Endothelial cell of umbilical vein (primary cell): ENCODE data around the gene LAIR2. TPM values are rescaled to one million over a fixed set of nuclear protein-coding genes. Genes with fewer than 3 reads are reported as not detected.

ENCODE experiments used
- BruUV-seq: library from RNA; stranded (reverse); fragments of 400-500 nt; replicated peaks from 2 replicates; lab custom pipeline; 2021; lab: Mats Ljungman, UMichigan
- CTCF ChIA-PET: fragments of 300-600, 350-600 bp; sonication (Branson Sonifier 250); formaldehyde crosslinking; loops from one replicate; lab custom pipeline; 2021; ENCODE audit warnings: antibody characterized with exemption, inconsistent platforms; lab: Charles Lee
- POLR2A ChIA-PET: fragments of 300-600, 350-600 bp; sonication (Branson Sonifier 250); formaldehyde crosslinking; loops from one replicate; lab custom pipeline; 2021; ENCODE audit warnings: antibody characterized with exemption, inconsistent platforms; lab: Charles Lee
- DNase-seq: peaks from one replicate; pipeline ENCODE4 v3.0.0-alpha.2; 2011; ENCODE audit warnings: low read depth, low spot score
- FAIRE-seq: peaks from 2 replicates; lab custom pipeline; 2011; peaks lifted over from hg19 to GRCh38; lab: Jason Lieb, UNC
- H2AFZ ChIP-seq: 2 replicates; pipeline ENCODE4 v1.6.0; 2012; ENCODE audit warnings: low read depth, low read length, control low read depth, inconsistent platforms
- H3K27ac ChIP-seq: 2 replicates; pipeline ENCODE4 v1.5.1; 2011; ENCODE audit warnings: low read depth, mild to moderate bottlenecking, control low read depth, low read length, moderate library complexity; ENCODE audit not compliant: insufficient read depth
- H3K27me3 ChIP-seq, 2 experiments: 2 replicates each; pipeline versions ENCODE4 v1.6.0 to v1.6.1; 2011; ENCODE audit warnings: low read length in 2 of 2, mixed read lengths in 1 of 2; ENCODE audit not compliant: control insufficient read depth in 2 of 2, insufficient read depth in 2 of 2
- H3K36me3 ChIP-seq, 2 experiments: 2 replicates in 1 of 2; 3 replicates in 1 of 2; pipeline ENCODE4 v1.5.1; 2011; ENCODE audit warnings: low read length in 2 of 2, mild to moderate bottlenecking in 1 of 2, moderate library complexity in 1 of 2; ENCODE audit not compliant: control insufficient read depth in 2 of 2, insufficient read depth in 2 of 2; ENCODE audit errors: extremely low read depth in 1 of 2
- H3K4me1 ChIP-seq: 3 replicates; pipeline ENCODE4 v1.5.1; 2011; ENCODE audit warnings: mild to moderate bottlenecking, low read length; ENCODE audit not compliant: control insufficient read depth, insufficient read depth; ENCODE audit errors: extremely low read depth
- H3K4me2 ChIP-seq: 2 replicates; pipeline ENCODE4 v1.6.1; 2011; ENCODE audit warnings: low read length, control low read depth, mixed read lengths; ENCODE audit not compliant: insufficient read depth
- H3K4me3 ChIP-seq, 3 experiments: fragments of 200-600 bp in 1 of 3; sonication (generic), shearing (Covaris generic) in 1 of 3; replicated peaks in 1 of 3; 2 replicates each; pipeline ENCODE4 v1.5.1; 2011 to 2016; ENCODE audit warnings: control low read depth in 3 of 3, low read length in 3 of 3, mild to moderate bottlenecking in 2 of 3, inconsistent platforms in 1 of 3, low read depth in 1 of 3, moderate library complexity in 1 of 3; ENCODE audit not compliant: insufficient read depth in 1 of 3
- H3K79me2 ChIP-seq: 2 replicates; pipeline ENCODE4 v1.6.0; 2012; ENCODE audit warnings: low read length, inconsistent platforms; ENCODE audit not compliant: control insufficient read depth, insufficient read depth
- H3K9ac ChIP-seq: replicated peaks from 2 replicates; pipeline ENCODE3; 2011; ENCODE audit warnings: low read length, control low read depth; ENCODE audit not compliant: insufficient read depth; ENCODE audit errors: extremely low read depth
- H3K9me1 ChIP-seq: replicated peaks from 3 replicates; pipeline ENCODE4 v1.6.0; 2011; ENCODE audit warnings: mild to moderate bottlenecking, low read length; ENCODE audit not compliant: control insufficient read depth, insufficient read depth; ENCODE audit errors: extremely low read depth
- H3K9me3 ChIP-seq: replicated peaks from 2 replicates; pipeline ENCODE4 v1.5.1; 2012; ENCODE audit warnings: low read length, inconsistent platforms; ENCODE audit not compliant: control insufficient read depth, insufficient read depth
- H4K20me1 ChIP-seq: replicated peaks from 2 replicates; pipeline ENCODE3; 2011; ENCODE audit warnings: mild to moderate bottlenecking, low read length; ENCODE audit not compliant: control insufficient read depth, insufficient read depth; ENCODE audit errors: extremely low read depth
- EZH2 ChIP-seq: IDR thresholded peaks from 2 replicates; pipeline ENCODE4 v1.6.1; 2012; ENCODE audit warnings: borderline replicate concordance, low read depth, mild to moderate bottlenecking, moderate library complexity, low read length, inconsistent platforms; ENCODE audit not compliant: severe bottlenecking
- FOS ChIP-seq: IDR thresholded peaks from 2 replicates; pipeline ENCODE4 v1.6.1; 2011; ENCODE audit warnings: mild to moderate bottlenecking, low read length, moderate library complexity, borderline replicate concordance; ENCODE audit not compliant: insufficient read depth
- GATA2 ChIP-seq: IDR thresholded peaks from 2 replicates; pipeline ENCODE4 v1.7.0; 2011; ENCODE audit warnings: low read depth, mild to moderate bottlenecking, moderate library complexity, mixed read lengths, low read length; ENCODE audit not compliant: insufficient read length, insufficient read depth
- JUN ChIP-seq: IDR thresholded peaks from 2 replicates; pipeline ENCODE4 v1.6.1; 2011; ENCODE audit warnings: borderline replicate concordance, low read depth; ENCODE audit not compliant: insufficient read length, insufficient read depth
- MAX ChIP-seq: IDR thresholded peaks from 2 replicates; pipeline ENCODE4 v1.6.1; 2011; ENCODE audit not compliant: insufficient read depth, insufficient read length
- MYC ChIP-seq: IDR thresholded peaks from one replicate; pipeline ENCODE4 v1.6.1; 2011; ENCODE audit warnings: mild to moderate bottlenecking, low read depth, low read length
- POLR2A ChIP-seq: IDR thresholded peaks from 2 replicates; pipeline ENCODE4 v1.6.1; 2012; ENCODE audit warnings: low read depth, mild to moderate bottlenecking, control low read depth, low read length
- POLR2AphosphoS5 ChIP-seq: IDR thresholded peaks from 2 replicates; pipeline ENCODE4 v1.6.1; 2012; ENCODE audit warnings: low read depth, mild to moderate bottlenecking, control low read depth, low read length, moderate library complexity; ENCODE audit not compliant: insufficient read depth
- dilution Hi-C: fragments of 300-500 bp; cut with MboI; formaldehyde crosslinking; loops from one replicate; pipeline ENCODE4 v1.15.0; 2019; ENCODE audit warnings: low sequenced_read_pairs; ENCODE audit not compliant: extremely low pct_ligation_motif_present
- intact Hi-C: fragments of 100-400 bp; cut with micrococcal nuclease; formaldehyde crosslinking; loops from one replicate; pipeline ENCODE4 v1.10.0; 2022
- polyA plus RNA-seq, 4 experiments: library from polyadenylated mRNA; depleted of rRNA in 3 of 4; stranded (reverse) in 3 of 4; unstranded in 1 of 4; fragments of >200 nt; gene quantifications; 2 replicates each; pipeline versions ENCODE4 v1.2.1 to v1.2.3, GENCODE V29; 2011 to 2012; ENCODE audit warnings: missing spikeins in 1 of 4
- total RNA-seq: library from RNA; stranded (reverse); gene quantifications from 2 replicates; pipeline ENCODE4 v1.2.3, GENCODE V29; 2021
- TF ChIP-seq, protein P1 (sequence below), 2 donors: IDR thresholded peaks; 1 replicate in 1 of 2; 2 replicates in 1 of 2; pipeline ENCODE4 v1.5.1; 2011; ENCODE audit warnings: low read length in 2 of 2, mild to moderate bottlenecking in 2 of 2, moderate library complexity in 2 of 2, control low read depth in 1 of 2, inconsistent platforms in 1 of 2, low read depth in 1 of 2; ENCODE audit not compliant: insufficient read depth in 1 of 2; ENCODE audit errors: extremely low read depth in 1 of 2

The LAIR2 gene
- total and polyA plus RNA-seq, 2 donors (not counting 3 experiments of a cell fraction or from before 2014, with no cell fraction given), result not detected

DNA sequence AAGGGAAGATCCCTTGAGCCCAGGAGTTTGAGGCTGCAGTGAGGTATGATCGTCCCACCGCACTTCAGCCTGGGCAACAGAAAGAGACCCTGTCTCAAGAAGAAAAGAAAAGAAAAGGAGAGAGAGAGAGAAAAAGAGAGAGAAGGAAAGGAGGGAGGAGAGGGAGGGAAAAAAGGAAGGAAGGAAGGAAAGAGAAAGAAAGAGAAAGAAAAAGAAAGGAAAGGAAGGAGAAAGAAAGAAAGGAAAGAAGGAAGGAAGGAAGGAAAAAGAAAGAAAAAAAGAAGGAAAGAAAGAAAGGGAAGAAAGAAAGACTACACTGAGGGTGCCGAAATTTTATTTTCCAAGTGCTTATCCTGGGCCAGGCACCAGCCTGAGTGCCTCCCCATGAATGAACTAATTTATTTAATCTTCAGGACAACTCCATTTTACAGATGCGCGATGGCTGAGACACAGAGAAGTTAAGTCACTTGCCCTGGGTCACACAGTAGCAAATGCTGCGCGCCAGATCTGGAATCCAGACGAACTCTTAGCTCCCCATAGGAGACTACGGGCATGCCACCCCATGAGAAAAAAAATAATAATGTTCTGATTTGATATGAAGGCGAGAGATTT lies 32.2 kb upstream of the LAIR2 start:
- peak overlapping the region; percentile 50 for H3K4me2 ChIP-seq
- H3K27ac ChIP-seq, result peak overlapping the region; percentile 88
- no peaks in the 10 kb centered on the region for H3K36me3 ChIP-seq
- dilution Hi-C loops (no loop called here), intact Hi-C loops (loop anchor here (2.0 kb wide), 1 partner anchor 280 kb away; the partner anchor contains the start of gene TSEN34)
- POLR2A ChIA-PET, result no interaction called here
- TSS peak; percentile 74 for BruUV-seq
- H3K4me1 ChIP-seq, result peaks cover 35% of the 10 kb centered on the region
- peak overlapping the region; percentile 71 for H3K9ac ChIP-seq
- H4K20me1 ChIP-seq, result no peaks in the 10 kb centered on the region
- TF ChIP-seq GATA2 (no peak), MAX (no peak), POLR2AphosphoS5 (no peak), POLR2A (no peak), MYC (no peak), JUN (no peak), FOS (no peak), EZH2 (no peak)
- TF ChIP-seq, protein P1, sequence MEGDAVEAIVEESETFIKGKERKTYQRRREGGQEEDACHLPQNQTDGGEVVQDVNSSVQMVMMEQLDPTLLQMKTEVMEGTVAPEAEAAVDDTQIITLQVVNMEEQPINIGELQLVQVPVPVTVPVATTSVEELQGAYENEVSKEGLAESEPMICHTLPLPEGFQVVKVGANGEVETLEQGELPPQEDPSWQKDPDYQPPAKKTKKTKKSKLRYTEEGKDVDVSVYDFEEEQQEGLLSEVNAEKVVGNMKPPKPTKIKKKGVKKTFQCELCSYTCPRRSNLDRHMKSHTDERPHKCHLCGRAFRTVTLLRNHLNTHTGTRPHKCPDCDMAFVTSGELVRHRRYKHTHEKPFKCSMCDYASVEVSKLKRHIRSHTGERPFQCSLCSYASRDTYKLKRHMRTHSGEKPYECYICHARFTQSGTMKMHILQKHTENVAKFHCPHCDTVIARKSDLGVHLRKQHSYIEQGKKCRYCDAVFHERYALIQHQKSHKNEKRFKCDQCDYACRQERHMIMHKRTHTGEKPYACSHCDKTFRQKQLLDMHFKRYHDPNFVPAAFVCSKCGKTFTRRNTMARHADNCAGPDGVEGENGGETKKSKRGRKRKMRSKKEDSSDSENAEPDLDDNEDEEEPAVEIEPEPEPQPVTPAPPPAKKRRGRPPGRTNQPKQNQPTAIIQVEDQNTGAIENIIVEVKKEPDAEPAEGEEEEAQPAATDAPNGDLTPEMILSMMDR (IDR thresholded peaks at IDR 0.05; ENCODE audit: extremely low read depth in 1 of 2, insufficient read depth in 1 of 2, low read depth in 1 of 2, low read length in 2 of 2), result no peak
- H3K79me2 ChIP-seq, result peaks cover 1% of the 10 kb centered on the region
- peak overlapping the region in 2 of 3 experiments; percentile 58 to 59 for H3K4me3 ChIP-seq
- CTCF ChIA-PET, result interaction anchor here (1.0 kb wide), 1 partner anchor 22 kb away, joined by 4 read pairs; the partner anchor contains the start of gene LENG8
- no peaks in the 10 kb centered on the region for H3K27me3 ChIP-seq
- DNase-seq, result no peak
- no peaks in the 10 kb centered on the region for H3K9me1 ChIP-seq
- no peaks in the 10 kb centered on the region for H3K9me3 ChIP-seq
- no peak overlapping the region for H2AFZ ChIP-seq
- peak; percentile 46 for FAIRE-seq
